K562 (cell line): ENCODE data around the gene SETD7. TPM values are rescaled to one million over a fixed set of nuclear protein-coding genes. Genes with fewer than 3 reads are reported as not detected.

Experiments
- BMI1 ChIP-seq: fragments of 150-350 bp; IDR thresholded peaks from 2 replicates; pipeline ENCODE4 v1.6.1; 2014; ENCODE audit warnings: low read length
- CCAR2 ChIP-seq: fragments of 200-400 bp; formaldehyde crosslinking; IDR thresholded peaks from 2 replicates; pipeline ENCODE4 v1.6.1; 2017; ENCODE audit warnings: mild to moderate bottlenecking, low read depth, low read length
- DACH1 ChIP-seq: fragments of 450-650 bp; IDR thresholded peaks from 2 replicates; pipeline ENCODE4 v1.6.1; 2018; ENCODE audit not compliant: partially characterized antibody
- EZH2 ChIP-seq: IDR thresholded peaks from 2 replicates; pipeline ENCODE4 v1.6.1; 2012; ENCODE audit warnings: low read depth, mild to moderate bottlenecking, inconsistent platforms, low read length, borderline replicate concordance
- HINFP ChIP-seq: fragments of 450-650 bp; conservative IDR thresholded peaks from 2 replicates; pipeline ENCODE4 v1.6.1; 2016; ENCODE audit warnings: missing genetic modification characterization, low read depth, mild to moderate bottlenecking, control low read depth, missing compliant biosample characterization
- MAZ ChIP-seq, 2 experiments: fragments of 450-650 bp in 1 of 2; sonication (generic) in 1 of 2; formaldehyde crosslinking; IDR thresholded peaks in 1 of 2; conservative IDR thresholded peaks in 1 of 2; 2 replicates each; pipeline versions ENCODE4 v1.4.0 to v1.5.0; 2020; ENCODE audit warnings: mild to moderate bottlenecking in 1 of 2, missing genetic modification reagents in 1 of 2
- MBD1 ChIP-seq: fragments of 250-450 bp; sonication (Bioruptor Pico); IDR thresholded peaks from 2 replicates; pipeline ENCODE4 v1.8.0; 2022; ENCODE audit warnings: inconsistent platforms
- MLLT1 ChIP-seq, 2 experiments: fragments of 450-650 bp; IDR thresholded peaks; 2 replicates each; pipeline ENCODE4 v1.6.1; 2016
- MNT ChIP-seq, 2 experiments: fragments of 450-650 bp; conservative IDR thresholded peaks; 2 replicates each; pipeline ENCODE4 v1.6.1; 2017; ENCODE audit warnings: mild to moderate bottlenecking in 2 of 2, moderate library complexity in 2 of 2
- MTA2 ChIP-seq: fragments of 450-650 bp; IDR thresholded peaks from 2 replicates; pipeline ENCODE4 v1.6.1; 2016; ENCODE audit warnings: low read depth
- MTF1 ChIP-seq: fragments of 250-450 bp; sonication (Bioruptor Pico); IDR thresholded peaks from 2 replicates; pipeline ENCODE4 v1.9.0; 2021; ENCODE audit warnings: moderate library complexity, mild to moderate bottlenecking, inconsistent platforms, borderline replicate concordance
- MXI1 ChIP-seq: IDR thresholded peaks from 2 replicates; pipeline ENCODE4 v1.6.1; 2011; ENCODE audit warnings: low read depth, mild to moderate bottlenecking, improper control_type of control experiment, low read length
- PHB ChIP-seq: fragments of 250-450 bp; sonication (Bioruptor Pico); IDR thresholded peaks from 2 replicates; pipeline ENCODE4 v1.5.0; 2021
- POLR2AphosphoS5 ChIP-seq: IDR thresholded peaks from 2 replicates; pipeline ENCODE4 v1.6.1; 2011; ENCODE audit warnings: mild to moderate bottlenecking, low read depth, low read length, moderate library complexity; ENCODE audit not compliant: control insufficient read depth, insufficient read depth
- PRMT5 ChIP-seq: sonication (generic); formaldehyde crosslinking; IDR thresholded peaks from 2 replicates; pipeline ENCODE4 v1.5.0; 2020; ENCODE audit warnings: missing genetic modification reagents
- SMAD1 ChIP-seq: fragments of 150-350 bp; IDR thresholded peaks from 2 replicates; pipeline ENCODE4 v1.6.1; 2014; ENCODE audit warnings: low read length, low read depth; ENCODE audit not compliant: partially characterized antibody
- U2AF2 ChIP-seq: fragments of 200-400 bp; formaldehyde crosslinking; optimal IDR thresholded peaks from 2 replicates; pipeline ENCODE3; 2017; ENCODE audit warnings: low read depth, mild to moderate bottlenecking, low read length
- XRCC4 ChIP-seq: IDR thresholded peaks from one replicate; pipeline ENCODE4 v1.6.1; 2011; ENCODE audit not compliant: insufficient read depth, insufficient read length; ENCODE audit errors: extremely low read depth
- ZKSCAN8 ChIP-seq: fragments of 200-800 bp; sonication (Bioruptor generic); IDR thresholded peaks from 2 replicates; pipeline ENCODE4 v1.6.1; 2016; ENCODE audit warnings: missing genetic modification characterization, missing compliant biosample characterization
- ZNF511 ChIP-seq: sonication (generic); formaldehyde crosslinking; IDR thresholded peaks from 2 replicates; pipeline ENCODE4 v1.8.0; 2022; ENCODE audit warnings: mild to moderate bottlenecking, missing genetic modification reagents
- ZZZ3 ChIP-seq: fragments of 450-650 bp; IDR thresholded peaks from 2 replicates; pipeline ENCODE4 v1.6.1; 2016; ENCODE audit warnings: antibody characterized with exemption, mild to moderate bottlenecking, moderate library complexity
- polyA plus RNA-seq, 8 experiments: library from polyadenylated mRNA; depleted of rRNA in 4 of 8; stranded (reverse) in 5 of 8; unstranded in 3 of 8; fragments of >200 nt; fragmentation: Nextera tagmentation in 2 of 8; fragmentation: Illumina TruSeq in 1 of 8; extraction: Ambion mirVana in 2 of 8; extraction: Trizol in 1 of 8; gene quantifications; 2 replicates each; pipeline versions ENCODE4 v1.2.1 to v1.2.3, GENCODE V29; 2011 to 2014; ENCODE audit warnings: inconsistent platforms in 1 of 8, missing spikeins in 1 of 8
- total RNA-seq, 7 experiments: library from RNA; depleted of rRNA in 6 of 7; stranded (reverse); fragments of >200 nt in 6 of 7; fragmentation: Illumina TruSeq in 2 of 7; extraction: Trizol in 2 of 7; gene quantifications; 2 replicates each; pipeline versions ENCODE4 v1.2.1 to v1.2.3, GENCODE V29; 2011 to 2021; ENCODE audit warnings: low replicate concordance in 1 of 7

The SETD7 gene
- total and polyA plus RNA-seq, 9 of the 15 experiments (the other 6 are each of a cell fraction or from before 2014, with no cell fraction given), result 0.37 to 2.4 (median 1.7) TPM

- TF ChIP-seq DACH1, result no peak
- TF ChIP-seq ZNF511, result peak; percentile 70; the same call in 1 of the 2 replicates
- no peak for TF ChIP-seq SMAD1
- TF ChIP-seq ZKSCAN8 (CRISPR knock-in tag), result no peak
- peak in 1 of 2 experiments; percentile 55; a peak in 2 of 4 replicates for TF ChIP-seq MNT (conservative IDR thresholded peaks at IDR 0.05)
- TF ChIP-seq MAZ (CRISPR knock-in tag; conservative IDR thresholded peaks at IDR 0.05 in 1 of 2, IDR thresholded peaks at IDR 0.05 in 1 of 2), result peak; percentile 38 to 68; a peak in 3 of 4 replicates
- no peak for TF ChIP-seq PRMT5 (CRISPR knock-in tag)
- no peak for TF ChIP-seq MLLT1 (IDR thresholded peaks at IDR 0.05)
- TF ChIP-seq MTF1 (CRISPR knock-in tag), result no peak
- no peak for TF ChIP-seq ZZZ3
- TF ChIP-seq CCAR2, result no peak
- TF ChIP-seq PHB (CRISPR knock-in tag), result no peak
- TF ChIP-seq U2AF2, result no peak
- TF ChIP-seq MTA2, result no peak
- TF ChIP-seq XRCC4, result no peak
- no peak for TF ChIP-seq MXI1
- TF ChIP-seq POLR2AphosphoS5, result no peak
- no peak for TF ChIP-seq HINFP (tag)
- no peak for TF ChIP-seq MBD1 (CRISPR knock-in tag)
- TF ChIP-seq BMI1, result no peak
- no peak for TF ChIP-seq EZH2
These were observed 920 bp downstream of the SETD7 start (continued) for GRCh38 chr4:139554893-139555704.
